ENCODE measurements around the gene ASXL1. TPM values are rescaled to one million over a fixed set of nuclear protein-coding genes. Genes with fewer than 3 reads are reported as not detected.

The ASXL1 gene
- total and polyA plus RNA-seq, 8 donors = 9.0 to 185 (median 61.7) TPM

- 37 to 59% (median 57%) methylated on average over 12 of the region's 12 CpGs for WGBS, 5 donors
- H3K27ac ChIP-seq = peak overlapping the region; percentile 61 to 85 (median 71)
- no peak for DNase-seq
- H3K9me3 ChIP-seq = no peaks in the 10 kb centered on the region
- no peak for TF ChIP-seq POLR2AphosphoS5 (IDR thresholded peaks at IDR 0.05)
- no peak for TF ChIP-seq CTCF (IDR thresholded peaks at IDR 0.05)
- no peak for TF ChIP-seq EP300 (IDR thresholded peaks at IDR 0.05)
- peaks cover 18 to 57% (median 43%) of the 10 kb centered on the region in 4 donors for H3K36me3 ChIP-seq
- H3K27me3 ChIP-seq = no peaks in the 10 kb centered on the region
- intact Hi-C loops (cut with DNase I; ENCODE audit: low total_unique reads) = loop anchor here (10.0 kb wide), 1 partner anchor 151 kb away; no protein-coding TSS in a partner anchor
- no peak overlapping the region for H3K4me3 ChIP-seq
- H3K4me1 ChIP-seq = peaks cover 16 to 44% (median 28%) of the 10 kb centered on the region in 4 donors
Observed at GRCh38 chr20:32333181-32333987, 24.7 kb upstream of the ASXL1 start.

GRCh38 chr20:32333988-32334885 is 23.9 kb upstream of the ASXL1 start:
- DNase-seq = peak; percentile 80 to 84
- Histone ChIP-seq H3K27me3 (no peaks in the 10 kb centered on the region), H3K9me3 (no peaks in the 10 kb centered on the region), H3K4me1 (peaks cover 16 to 50% (median 36%) of the 10 kb centered on the region in 4 donors), H3K27ac (peak overlapping the region; percentile 59 to 85 (median 71)), H3K4me3 (no peak overlapping the region), H3K36me3 (peaks cover 18 to 50% (median 38%) of the 10 kb centered on the region in 4 donors)
- intact Hi-C loops (cut with DNase I; ENCODE audit: low total_unique reads) = loop anchor here (10.0 kb wide), 1 partner anchor 151 kb away; no protein-coding TSS in a partner anchor
- WGBS, 5 donors = 26 to 48% (median 41%) methylated on average over 13 of the region's 13 CpGs
- no peak for TF ChIP-seq POLR2A (IDR thresholded peaks at IDR 0.05)
- no peak for TF ChIP-seq CTCF (IDR thresholded peaks at IDR 0.05)
- TF ChIP-seq EP300 (IDR thresholded peaks at IDR 0.05) = no peak
- TF ChIP-seq POLR2AphosphoS5 (IDR thresholded peaks at IDR 0.05) = peak in 2 of 3 donors; percentile 19 to 28

GRCh38 chr20:32336918-32337347 is 21.2 kb upstream of the ASXL1 start:
- TF ChIP-seq CTCF (IDR thresholded peaks at IDR 0.05) (peak in 5 of 7 experiments; percentile 29 to 60 (median 45)), POLR2AphosphoS5 (IDR thresholded peaks at IDR 0.05) (no peak)

More at GRCh38 chr20:32336918-32337347, 21.2 kb upstream of the ASXL1 start:
- 9 to 21% (median 14%) methylated on average over 5 of the region's 5 CpGs for WGBS, 5 donors
- H3K4me3 ChIP-seq = no peak overlapping the region
- peaks cover 2 to 23% (median 15%) of the 10 kb centered on the region in 4 donors for H3K36me3 ChIP-seq
- intact Hi-C loops (cut with DNase I; ENCODE audit: low total_unique reads) = loop anchor here (10.0 kb wide), 1 partner anchor 148 kb away; no protein-coding TSS in a partner anchor
- H3K27me3 ChIP-seq = no peaks in the 10 kb centered on the region
- no peak overlapping the region for H3K27ac ChIP-seq
- no peaks in the 10 kb centered on the region for H3K9me3 ChIP-seq
- peaks cover 16 to 54% (median 43%) of the 10 kb centered on the region in 4 donors for H3K4me1 ChIP-seq
- peak in 1 of 2 donors; percentile 63 for DNase-seq

Measured in stomach (tissue), 9 donors.